Muscle of back (tissue), 11 donors: ENCODE measurements around the gene ITGAV. TPM values are rescaled to one million over a fixed set of nuclear protein-coding genes. Genes with fewer than 3 reads are reported as not detected.

Source experiments
- DNase-seq, 3 donors: peaks; one replicate each; pipeline versions ENCODE4 v3.0.0 to v3.0.0-alpha.2; 2013
- polyA plus RNA-seq, 10 donors: library from polyadenylated mRNA; unstranded; fragments of 120-200 nt; gene quantifications; one replicate each; pipeline ENCODE4 v1.2.1, GENCODE V29; 2013; ENCODE audit not compliant: insufficient read length in 10 of 10

Gene ITGAV
- polyA plus RNA-seq, 10 donors: 28.7 to 49.3 (median 33.6) TPM

DNA sequence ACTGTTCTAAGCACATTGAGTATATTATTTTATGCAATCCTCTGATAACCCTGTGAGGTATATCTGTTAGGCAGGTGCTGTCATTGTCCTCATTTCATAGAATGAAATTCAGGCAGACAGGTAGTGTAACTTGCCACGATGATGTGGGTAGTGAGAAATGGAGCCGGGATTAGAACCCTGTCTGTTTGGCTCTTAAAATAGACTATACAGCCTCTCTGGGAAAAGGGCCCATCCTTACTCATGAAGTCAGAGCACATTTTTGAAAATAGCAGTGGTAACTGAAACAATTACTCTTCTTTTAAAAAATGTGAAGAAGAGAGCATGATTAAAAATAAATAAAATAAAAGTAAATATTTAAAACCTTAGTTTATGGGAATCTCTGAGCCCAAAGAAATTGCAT, 127.0 kb downstream of the ITGAV start:
- DNase-seq: no peak

DNA sequence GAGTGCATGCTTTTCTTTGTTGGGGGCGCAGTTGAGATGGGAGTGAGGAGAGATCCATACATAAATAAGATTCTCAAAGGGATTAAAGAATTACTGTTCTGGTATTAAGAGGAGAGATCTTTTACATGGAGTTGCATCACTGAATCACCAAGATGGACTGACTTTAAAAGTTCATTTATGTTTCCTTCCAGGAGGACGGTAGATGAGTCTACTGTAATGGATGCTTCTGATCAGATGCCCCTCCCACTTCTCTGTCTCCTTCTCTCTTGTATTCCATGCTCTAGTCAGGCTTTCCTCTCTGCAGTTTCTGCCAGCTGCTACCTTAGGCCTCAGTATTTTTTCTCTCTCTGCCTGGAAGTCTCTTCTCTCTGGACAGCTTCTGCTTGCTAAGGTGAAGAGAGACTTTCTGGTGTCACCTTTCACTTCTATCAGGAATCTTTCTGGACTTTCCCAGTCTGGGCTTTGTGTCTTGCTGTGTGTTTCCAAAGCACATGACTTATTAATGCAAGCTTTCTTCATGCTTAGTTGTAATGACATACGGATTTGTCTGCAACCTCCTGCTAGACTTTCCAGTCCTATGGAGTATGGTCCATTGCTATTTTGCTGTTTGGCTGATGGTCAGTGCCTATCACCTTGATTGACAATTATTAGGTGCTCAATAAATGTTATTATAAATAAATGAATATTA, 127.6 kb downstream of the ITGAV start:
- peak in 1 of 3 donors; percentile 44 for DNase-seq

DNA sequence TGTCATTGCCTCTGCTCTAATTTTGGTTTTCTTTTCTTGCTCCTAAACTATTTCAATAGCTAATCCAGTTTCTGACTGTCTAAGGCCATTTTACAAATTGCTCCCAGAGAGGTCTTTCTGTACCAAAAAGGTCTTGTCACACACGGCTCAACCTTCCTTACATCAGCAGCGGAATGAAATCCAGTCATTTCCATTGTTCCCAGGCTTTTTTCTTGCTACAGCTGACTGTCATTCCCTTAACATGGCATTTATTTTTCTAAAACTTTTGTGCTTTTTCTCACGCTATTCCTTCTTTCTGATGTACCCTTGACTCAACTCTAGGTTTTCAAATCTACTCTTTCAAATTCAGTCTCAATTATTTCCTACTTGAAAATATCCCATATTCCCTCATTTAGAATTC, 128.3 kb downstream of the ITGAV start:
- no peak for DNase-seq

DNA sequence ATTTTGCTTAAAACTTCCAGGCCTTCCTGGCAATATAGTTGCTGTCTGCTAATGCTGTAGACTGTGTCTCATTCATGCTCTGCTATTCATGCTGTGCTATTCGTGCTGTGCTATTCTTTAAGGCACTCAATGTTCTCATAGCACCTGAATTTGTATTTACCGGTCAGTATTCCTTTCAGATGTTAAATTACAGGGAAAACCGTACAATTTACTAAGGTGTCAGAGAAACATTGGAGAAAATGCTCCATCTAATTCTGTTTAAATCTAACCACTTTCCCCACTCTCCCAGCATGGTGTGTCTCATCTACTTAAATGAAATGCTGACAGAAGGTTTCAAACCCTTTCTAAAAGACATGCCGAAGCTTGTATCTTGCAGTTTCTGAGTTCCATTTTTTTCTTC, 129.0 kb downstream of the ITGAV start:
- no peak for DNase-seq

DNA sequence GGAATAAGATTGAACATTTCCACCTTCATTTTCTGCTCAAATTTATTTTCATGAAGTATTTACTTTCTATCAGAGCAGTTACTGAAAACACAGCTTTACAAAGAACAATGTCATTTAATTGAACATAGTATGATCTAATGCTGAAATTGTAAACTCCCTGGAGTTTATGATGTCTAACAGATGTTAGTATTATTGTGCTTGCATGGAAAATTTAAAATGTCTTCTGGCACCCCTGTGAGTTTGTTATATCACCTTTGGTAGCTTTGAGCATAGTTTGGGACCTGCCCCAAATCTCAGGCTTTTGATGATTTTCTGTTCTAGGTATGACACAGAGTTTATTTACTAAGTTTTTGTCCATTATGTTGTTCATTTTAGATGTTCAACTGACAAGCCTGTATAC, 132.1 kb downstream of the ITGAV start:
- DNase-seq: peak; percentile 52 to 87 (median 75)

DNA sequence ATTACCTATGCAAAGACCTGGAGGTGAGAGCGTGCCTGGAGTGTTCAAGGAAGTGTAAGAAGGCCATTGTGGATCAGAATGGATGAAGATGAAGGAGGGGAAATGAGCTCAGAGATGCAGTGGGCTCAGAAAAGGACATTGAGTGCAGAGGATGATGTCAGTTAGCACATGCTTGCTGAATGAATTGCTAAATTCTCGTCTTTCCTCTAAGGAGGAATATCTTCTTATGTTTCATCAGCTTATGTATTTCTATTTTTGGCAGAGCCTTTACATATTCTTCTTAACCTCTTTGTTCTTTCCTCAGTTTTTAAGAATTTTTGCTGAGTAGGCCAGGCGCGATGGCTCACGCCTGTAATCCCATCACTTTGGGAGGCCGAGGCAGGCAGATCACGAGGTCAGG, 134.9 kb downstream of the ITGAV start:
- DNase-seq: peak; percentile 50 to 78 (median 62)

DNA sequence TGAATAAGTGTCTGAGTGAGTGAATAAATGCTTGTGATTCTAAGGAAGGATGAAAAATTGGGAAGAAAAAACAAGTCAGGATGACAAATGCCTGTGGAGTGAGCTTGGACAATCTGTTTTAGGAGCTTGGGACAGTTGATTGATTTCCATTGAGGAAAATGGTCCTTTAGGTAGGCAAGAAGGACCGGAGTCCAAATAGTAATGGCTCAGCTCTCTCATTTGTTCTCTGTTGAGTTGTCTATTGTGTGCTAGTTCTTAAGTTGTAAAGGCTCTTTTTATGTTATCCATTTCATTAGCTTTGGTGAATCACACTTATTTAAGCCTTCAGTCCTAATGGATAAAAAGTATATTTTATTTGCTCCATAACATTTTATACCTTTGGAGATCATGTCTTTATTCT, 135.9 kb downstream of the ITGAV start:
- no peak for DNase-seq

DNA sequence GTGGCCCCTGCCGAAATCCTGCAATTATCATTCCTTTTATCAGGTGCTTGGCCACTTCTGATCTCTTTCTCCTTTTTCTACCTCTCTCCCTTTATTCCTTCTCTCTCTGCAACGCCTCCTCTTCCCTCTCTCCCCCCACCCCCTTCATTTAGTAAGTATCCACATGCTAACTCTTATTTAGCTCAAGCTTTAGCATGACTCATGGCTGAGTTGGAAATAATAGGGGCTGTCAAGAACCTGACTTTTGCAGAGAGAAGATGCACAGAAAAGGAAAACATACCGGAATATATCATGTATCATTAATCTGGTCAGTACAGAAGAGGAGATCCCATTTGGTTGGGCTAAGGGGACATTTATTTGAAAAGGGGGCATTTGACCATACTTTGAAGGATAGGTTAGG, 137.1 kb downstream of the ITGAV start:
- no peak for DNase-seq

DNA sequence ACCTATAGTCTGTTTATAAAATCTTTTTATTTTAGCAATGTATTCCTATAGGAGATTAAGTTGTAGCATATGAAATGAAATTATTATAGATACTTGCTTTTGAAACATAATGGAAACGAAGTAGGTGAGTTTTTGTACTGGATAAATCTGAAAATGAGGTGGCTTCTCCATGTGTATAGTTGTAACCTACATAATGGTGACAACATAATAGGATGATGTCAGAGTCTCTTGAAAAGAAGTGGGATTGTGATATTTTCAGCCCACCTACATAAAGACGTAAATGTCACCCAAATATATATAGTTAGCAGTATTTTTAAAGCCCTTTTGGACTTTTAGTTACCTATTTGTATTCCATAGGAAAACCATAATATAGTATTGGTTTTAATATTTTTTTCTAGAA, 138.8 kb downstream of the ITGAV start:
- no peak for DNase-seq

Other genes with a start within 250 kb of the ITGAV start
- 10 to 100 TPM; 67.7 to 85.9 (median 78.2) TPM for gene ZC3H15, start 103.8 kb upstream of the ITGAV start, polyA plus RNA-seq
- 10 to 100 TPM; 13.2 to 20.4 (median 17.9) TPM for gene FAM171B, start 104.0 kb downstream of the ITGAV start, polyA plus RNA-seq